GM12873 (cell line): ENCODE data around the gene HNRNPLL.

Source experiments
- TF ChIP-seq, protein P1 (sequence below): IDR thresholded peaks from 2 replicates; pipeline ENCODE4 v1.5.1; 2012; ENCODE audit warnings: low read depth, mild to moderate bottlenecking, moderate library complexity, low read length, control low read depth; ENCODE audit not compliant: insufficient read depth; ENCODE audit errors: missing control alignments

The HNRNPLL gene

GRCh38 chr2:38602136-38602731 lies 494 bp downstream of the HNRNPLL start:
- TF ChIP-seq, protein P1, sequence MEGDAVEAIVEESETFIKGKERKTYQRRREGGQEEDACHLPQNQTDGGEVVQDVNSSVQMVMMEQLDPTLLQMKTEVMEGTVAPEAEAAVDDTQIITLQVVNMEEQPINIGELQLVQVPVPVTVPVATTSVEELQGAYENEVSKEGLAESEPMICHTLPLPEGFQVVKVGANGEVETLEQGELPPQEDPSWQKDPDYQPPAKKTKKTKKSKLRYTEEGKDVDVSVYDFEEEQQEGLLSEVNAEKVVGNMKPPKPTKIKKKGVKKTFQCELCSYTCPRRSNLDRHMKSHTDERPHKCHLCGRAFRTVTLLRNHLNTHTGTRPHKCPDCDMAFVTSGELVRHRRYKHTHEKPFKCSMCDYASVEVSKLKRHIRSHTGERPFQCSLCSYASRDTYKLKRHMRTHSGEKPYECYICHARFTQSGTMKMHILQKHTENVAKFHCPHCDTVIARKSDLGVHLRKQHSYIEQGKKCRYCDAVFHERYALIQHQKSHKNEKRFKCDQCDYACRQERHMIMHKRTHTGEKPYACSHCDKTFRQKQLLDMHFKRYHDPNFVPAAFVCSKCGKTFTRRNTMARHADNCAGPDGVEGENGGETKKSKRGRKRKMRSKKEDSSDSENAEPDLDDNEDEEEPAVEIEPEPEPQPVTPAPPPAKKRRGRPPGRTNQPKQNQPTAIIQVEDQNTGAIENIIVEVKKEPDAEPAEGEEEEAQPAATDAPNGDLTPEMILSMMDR = no peak

GRCh38 chr2:38601463-38602135 lies 1.1 kb downstream of the HNRNPLL start:
- TF ChIP-seq, protein P1 = no peak

DNA sequence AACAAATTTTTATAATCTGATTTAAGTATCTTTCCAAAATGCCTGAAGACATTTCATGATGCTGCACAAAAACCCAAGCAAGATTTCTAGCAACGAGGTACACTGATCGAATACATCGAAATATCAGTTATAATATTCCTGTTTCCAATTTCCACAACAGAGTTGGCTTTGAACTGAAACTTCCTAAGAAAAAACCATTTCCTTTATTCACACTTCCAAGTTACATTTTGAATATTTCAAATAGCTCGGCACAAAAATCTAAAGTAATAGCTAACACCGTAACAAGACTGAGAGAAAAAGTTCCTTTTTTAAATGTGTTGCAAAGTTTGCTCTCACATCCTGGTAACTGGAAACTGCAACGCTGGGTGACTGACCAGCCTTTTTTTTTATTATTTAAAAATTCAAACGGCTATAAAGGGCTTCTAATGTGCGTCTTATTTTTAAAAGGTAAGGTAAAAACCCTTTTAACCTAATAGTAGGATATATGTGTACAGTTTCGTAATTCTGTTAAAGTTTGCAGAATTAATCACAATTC lies 1.7 kb downstream of the HNRNPLL start:
- TF ChIP-seq, protein P1 = no peak

DNA sequence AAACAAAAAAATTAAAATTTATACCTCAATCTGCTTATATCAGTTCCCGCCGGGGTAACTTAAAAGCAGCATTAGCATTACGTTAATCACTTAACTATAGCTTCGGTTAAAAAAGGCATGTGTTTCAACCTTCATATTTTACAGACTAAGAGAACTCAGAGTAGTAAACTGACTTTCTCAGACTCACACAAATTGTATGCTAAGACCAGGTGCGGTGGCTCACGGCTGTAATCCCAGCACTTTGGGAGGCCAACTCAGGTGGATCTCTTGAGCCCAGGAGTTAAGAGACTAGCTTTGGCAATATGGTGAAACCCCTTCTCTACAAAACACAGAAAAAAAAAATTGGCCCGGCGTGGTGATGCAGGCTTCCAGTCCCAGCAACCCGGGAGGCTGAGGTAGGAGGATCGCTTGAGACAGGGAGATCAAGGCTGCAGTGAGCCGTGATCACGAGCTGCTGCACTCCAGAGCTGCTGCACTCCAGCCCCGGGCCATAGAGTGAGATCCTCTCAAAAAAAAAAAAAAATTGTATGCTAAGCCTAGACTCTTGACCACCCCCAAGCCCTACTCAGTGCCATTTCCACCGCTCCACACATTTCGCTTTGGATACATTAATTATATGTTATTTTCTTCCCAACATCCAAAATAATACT lies 2.4 kb downstream of the HNRNPLL start:
- TF ChIP-seq, protein P1 = no peak

- TF ChIP-seq, protein P1 = no peak
These were observed 3.0 kb downstream of the HNRNPLL start for GRCh38 chr2:38599706-38600105.

DNA sequence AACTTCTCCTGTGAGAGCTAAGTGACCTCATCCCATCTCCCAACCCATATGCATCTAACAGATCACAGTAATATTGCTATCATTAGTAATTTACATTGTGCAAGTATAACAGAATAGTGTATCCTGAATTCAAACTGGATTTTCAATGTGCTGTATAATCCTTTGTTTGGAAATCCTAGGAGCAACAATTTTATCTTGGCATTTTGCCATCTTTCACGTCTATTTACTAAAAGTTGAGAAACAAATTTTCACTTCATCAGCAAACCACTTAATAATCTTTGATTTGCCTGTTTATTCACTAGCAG lies 3.8 kb downstream of the HNRNPLL start:
- TF ChIP-seq, protein P1 = no peak

DNA sequence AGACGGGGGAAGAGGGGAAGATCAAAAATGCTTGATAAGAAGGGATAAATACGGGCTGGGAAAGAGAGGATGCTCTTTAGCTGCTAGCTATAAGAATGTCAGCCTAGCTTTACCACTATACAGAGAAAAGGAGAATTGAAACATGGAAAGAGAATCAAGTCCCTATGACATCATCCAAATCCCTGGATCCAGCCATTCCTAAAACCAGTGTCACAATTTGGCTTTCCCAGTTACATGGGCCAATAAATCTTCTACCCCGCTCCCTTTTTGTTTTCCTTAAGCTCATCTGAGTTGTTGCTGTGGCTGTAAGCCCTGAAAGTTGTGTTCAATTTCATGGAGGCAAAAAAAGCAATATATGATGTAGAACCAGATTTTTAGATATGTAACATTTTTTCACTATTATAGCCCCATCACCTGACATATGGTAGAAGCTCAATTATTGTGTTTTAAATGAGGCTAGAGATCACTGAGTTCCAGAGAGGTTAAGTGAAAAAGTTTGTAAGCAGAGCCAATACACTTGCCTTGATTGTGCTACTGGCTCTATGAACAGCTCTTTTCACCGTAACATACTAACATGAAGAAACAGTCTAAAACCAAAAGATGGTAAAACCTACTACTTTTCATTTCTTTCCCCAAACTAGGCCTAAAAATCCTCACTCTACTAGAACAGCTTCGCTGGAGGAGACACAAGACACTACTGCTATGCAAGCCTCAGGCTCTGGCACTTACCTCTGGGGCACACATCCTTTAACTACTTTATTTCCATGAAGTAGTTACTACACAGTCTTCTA lies 4.3 kb downstream of the HNRNPLL start:
- TF ChIP-seq, protein P1 = no peak
